HG02763 (cell line): Measurements from ENCODE around the gene RASAL2.
"Not testable (repeated sequence)": the region's sequence is repeated elsewhere in the genome, so short reads cannot be mapped to it uniquely, and the experiment has no call there.

Source experiments
- ATAC-seq: cut with Tn5 transposase; IDR thresholded peaks from one replicate; pipeline ENCODE4 v1.9.1; 2021; ENCODE audit warnings: mild to moderate bottlenecking, moderate library complexity; ENCODE audit not compliant: unreplicated experiment

RASAL2 gene

DNA sequence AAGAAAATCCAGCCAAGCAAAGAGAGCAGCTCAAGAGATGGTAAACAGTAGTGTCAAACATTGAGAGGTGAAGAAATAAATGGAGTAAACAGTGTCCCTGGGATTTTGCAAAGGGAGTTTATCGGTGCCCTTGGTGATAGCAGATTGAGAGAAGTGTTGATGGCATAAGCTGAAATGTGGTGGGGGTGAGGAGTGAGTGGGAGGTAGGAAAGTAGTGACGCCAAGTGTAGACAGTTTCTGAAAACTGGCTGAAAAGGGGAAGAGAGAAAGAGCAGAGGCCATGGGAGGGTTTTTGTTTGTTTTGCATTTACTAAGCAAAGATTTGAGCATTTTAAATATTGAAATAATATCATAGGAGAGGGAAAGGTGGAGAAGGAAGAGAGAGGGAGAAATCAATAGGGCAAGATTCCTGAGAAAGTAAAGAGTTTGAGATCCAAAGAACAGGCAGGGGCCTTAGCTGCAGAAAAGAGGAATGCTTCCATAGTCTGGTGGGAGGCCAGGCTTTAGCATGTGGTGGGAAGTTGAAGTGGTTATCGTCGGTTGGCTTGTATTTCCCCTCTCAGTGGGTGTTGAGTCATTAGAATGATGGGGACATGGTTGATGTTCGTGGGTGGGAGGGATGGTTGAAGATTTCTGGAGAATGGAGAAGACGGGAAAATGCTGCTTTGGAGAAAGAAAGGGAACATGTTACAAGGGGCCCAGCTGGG is 26.8 kb upstream of the RASAL2 start:
- peak; percentile 98 for ATAC-seq

DNA sequence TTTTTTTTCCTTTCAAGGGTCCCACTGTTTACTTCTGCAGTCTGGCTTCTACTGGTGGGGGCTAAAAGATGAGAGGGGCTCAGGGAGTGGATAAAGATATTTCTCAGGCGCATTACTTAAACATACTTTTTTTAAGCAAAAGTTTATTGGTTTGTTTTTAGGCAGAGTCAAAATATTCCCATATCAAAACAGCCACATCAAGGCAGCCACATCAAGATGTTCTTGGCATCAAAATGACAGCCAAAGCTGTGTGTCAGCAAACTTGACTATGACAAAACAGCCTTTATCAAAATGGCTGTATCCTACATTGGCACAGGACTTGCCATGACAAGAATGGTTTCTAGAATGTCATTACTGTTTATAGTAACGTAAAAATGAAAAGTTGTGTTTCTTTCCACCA is 22.1 kb upstream of the RASAL2 start:
- no peak for ATAC-seq

GRCh38 chr1:178072326-178072725 is 21.6 kb upstream of the RASAL2 start:
- no peak for ATAC-seq

DNA sequence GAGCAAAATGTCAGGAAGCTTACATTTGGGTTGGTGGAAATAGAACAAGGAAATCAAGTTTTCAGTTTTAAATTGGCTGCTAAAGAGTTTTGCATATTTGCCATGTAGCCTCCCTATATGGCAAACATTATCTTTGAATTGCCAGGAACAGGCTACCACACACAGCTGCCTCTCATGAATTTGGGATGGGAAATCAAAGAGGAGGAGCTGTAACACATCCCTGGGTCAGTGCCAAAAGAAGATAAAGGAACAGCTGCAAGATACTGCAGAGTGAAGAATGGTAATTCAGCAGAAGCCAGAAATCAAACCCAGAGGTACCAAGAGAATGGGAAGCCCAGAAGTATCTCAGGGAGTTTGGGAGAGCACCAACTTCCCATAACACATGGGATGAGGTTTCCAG is 18.6 kb upstream of the RASAL2 start:
- no peak for ATAC-seq

DNA sequence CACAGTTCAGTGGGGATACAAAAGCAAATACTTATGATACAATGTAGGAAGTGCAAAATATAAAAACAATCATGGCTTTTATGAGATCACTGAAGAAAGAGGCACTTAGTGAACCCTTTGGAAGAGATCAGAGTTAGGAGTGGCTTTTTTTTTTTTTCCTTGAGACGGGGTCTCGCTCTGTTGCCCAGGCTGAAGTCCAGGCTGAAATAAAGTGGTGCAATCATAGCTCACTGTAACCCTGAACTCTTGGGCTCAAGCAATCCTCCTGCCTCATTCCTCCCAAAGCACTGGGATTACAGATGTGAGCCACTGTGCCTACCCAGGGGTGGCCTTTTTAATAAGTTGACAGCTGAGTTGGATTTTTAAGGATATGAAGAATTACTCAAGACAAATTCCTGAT is 17.3 kb upstream of the RASAL2 start:
- ATAC-seq, result no peak

- ATAC-seq, result no peak
Observed at GRCh38 chr1:178077917-178078316, 16.0 kb upstream of the RASAL2 start.

GRCh38 chr1:178086294-178086693 is 7.6 kb upstream of the RASAL2 start:
- no peak for ATAC-seq

- ATAC-seq, result no peak
Observed at GRCh38 chr1:178086766-178087165, 7.1 kb upstream of the RASAL2 start.

- ATAC-seq, result no peak
Observed at GRCh38 chr1:178088651-178089050, 5.3 kb upstream of the RASAL2 start.

- ATAC-seq, result not testable (repeated sequence)
Observed at GRCh38 chr1:178091454-178091853, 2.5 kb upstream of the RASAL2 start.

GRCh38 chr1:178091986-178092745 is 1.7 kb upstream of the RASAL2 start:
- no peak for ATAC-seq

DNA sequence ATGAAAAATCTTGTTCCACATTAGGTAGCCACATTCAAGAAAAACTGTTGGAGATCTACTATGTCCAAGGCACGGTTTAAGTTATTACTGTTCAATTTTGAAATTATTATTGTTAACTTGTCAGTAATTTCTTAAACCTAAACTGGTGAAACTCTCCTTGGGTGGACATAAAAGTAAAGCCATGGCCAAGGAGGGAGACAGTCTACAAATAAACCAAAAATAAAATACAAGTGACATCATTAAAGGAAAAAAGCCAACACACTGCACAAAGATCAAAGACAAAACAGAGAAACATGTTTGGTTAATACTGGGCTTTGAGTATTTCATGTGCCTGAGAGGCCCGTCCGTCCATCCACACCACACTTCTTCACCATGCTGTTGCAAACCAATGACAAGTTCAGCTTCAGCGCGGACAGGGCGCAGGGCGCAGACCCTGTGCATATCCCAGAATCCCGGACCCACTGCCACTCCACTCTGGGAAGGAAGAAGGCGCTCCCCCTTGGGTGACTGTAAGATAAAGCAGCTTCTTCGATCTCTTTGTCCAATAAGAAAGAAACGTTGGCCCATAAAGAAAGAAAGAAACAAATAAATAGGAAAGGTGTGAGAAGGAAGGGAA is 918 bp upstream of the RASAL2 start:
- no peak for ATAC-seq

DNA sequence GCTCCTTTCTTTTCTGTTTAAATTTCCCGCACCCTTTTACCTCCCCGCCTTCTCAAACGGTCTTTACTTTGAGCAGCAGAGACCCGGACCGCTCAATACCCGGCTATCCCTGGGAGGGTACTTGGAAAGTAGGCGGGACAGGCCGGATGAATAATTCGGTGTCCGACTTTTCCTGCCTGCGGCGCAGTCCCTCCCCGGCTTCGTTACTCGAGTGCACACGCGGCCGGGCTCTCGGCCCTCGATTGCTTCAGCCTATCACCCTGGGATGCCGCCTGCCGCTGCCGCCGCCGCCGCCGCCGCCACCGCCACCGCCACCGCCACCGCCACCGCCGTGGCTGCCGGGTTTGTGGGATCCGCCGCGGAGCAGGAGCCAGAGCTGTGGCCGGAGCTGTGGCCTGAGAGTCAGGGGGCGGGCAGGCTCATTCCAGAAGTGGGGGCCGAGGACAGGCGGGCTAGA is 382 bp upstream of the RASAL2 start:
- peak; percentile 77 for ATAC-seq

- no peak for ATAC-seq
Observed at GRCh38 chr1:178094739-178095645, 1.1 kb downstream of the RASAL2 start.

GRCh38 chr1:178096421-178096820 is 2.5 kb downstream of the RASAL2 start:
- no peak for ATAC-seq

DNA sequence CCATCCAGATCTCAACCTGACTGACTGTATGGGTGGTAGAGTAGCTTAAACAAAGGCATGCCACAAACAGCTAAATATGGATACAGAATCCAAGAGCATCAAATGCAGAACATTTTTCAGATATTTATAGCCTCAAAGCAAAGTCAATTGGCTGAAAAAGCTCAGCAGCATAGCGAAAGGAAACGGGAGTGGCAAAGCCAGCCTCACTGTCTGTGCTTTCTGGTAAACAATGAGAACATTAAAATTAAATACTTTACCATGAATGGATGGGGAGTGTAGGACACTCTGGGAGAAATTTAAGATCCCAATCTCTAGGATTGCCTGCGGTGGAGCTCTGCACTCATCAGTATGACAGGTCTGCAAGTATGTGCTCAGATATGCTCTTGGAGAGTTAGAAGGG is 4.4 kb downstream of the RASAL2 start:
- no peak for ATAC-seq

DNA sequence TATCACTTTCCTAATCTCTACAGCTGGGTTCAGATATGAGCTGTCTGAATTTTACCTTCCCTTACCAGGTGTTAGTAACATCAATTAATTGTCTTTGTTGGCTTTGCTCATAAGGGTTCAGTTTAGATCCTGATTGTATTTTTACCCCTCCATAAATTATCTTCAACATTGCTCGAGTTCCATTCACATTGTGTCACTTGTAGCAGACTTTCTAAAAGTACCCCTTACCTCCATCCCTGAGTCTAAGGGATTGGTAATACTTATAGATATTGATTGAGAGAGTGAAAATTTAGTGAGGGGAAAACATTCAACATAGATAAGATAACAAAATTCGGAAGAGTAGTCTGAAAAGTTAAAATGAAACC is 7.3 kb downstream of the RASAL2 start:
- ATAC-seq, result no peak

GRCh38 chr1:178101654-178102053 is 7.8 kb downstream of the RASAL2 start:
- ATAC-seq, result no peak

GRCh38 chr1:178102218-178102617 is 8.3 kb downstream of the RASAL2 start:
- ATAC-seq, result no peak

DNA sequence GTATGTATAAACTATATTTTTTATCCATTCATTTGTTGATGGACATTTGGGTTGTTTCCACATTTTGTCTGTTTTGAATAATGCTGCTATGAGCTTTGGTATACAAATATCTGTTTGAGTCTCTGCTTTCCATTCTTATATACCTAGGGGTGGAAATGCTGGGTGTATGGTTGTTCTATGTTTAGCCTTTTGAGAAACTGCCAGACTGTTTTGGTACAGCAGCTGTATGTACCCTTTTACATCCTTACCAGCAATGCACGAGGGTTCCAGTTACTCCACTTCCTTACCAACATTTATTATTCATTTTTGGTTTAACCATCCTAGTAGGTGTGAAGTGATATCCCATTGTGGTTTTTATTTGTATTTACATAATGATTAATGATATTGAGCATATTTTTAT is 13.9 kb downstream of the RASAL2 start:
- ATAC-seq, result no peak
